ENCODE measurements around the gene RENBP. TPM values are rescaled to one million over a fixed set of nuclear protein-coding genes. Genes with fewer than 3 reads are reported as not detected.

The RENBP gene
- polyA plus RNA-seq, 1 of the 3 experiments (the other 2 are of a cell fraction) = 0.90 TPM

GRCh38 chrX:153989973-153990655 is 45.7 kb upstream of the RENBP start:
- Histone ChIP-seq H4K20me1 (ENCODE audit: insufficient read depth) (peaks cover 3% of the 10 kb centered on the region; the same call in 1 of the 2 replicates), H3K4me3 (ENCODE audit: low read depth in 2 of 2, low read length in 1 of 2) (no peak overlapping the region), H3K79me2 (ENCODE audit: insufficient read depth) (no peaks in the 10 kb centered on the region), H3K36me3 (replicated peaks in 1 of 2; ENCODE audit: control insufficient read depth in 1 of 2, insufficient read depth in 2 of 2, low read length in 1 of 2) (no peaks in the 10 kb centered on the region), H3F3A (replicated peaks; ENCODE audit: insufficient read depth) (no peaks in the 10 kb centered on the region), H3K9me2 (no peaks in the 10 kb centered on the region), H3K27ac (ENCODE audit: low read depth in 2 of 2, low read length in 1 of 2) (no peak overlapping the region), H3K4me1 (ENCODE audit: control insufficient read depth in 1 of 2, insufficient read depth in 2 of 2, low read depth in 1 of 2, low read length in 1 of 2) (peaks cover 0 to 3% of the 10 kb centered on the region in 2 experiments; a peak in 1 of 4 replicates), H3K27me3 (ENCODE audit: insufficient read depth) (peaks cover 11% of the 10 kb centered on the region), H3K9ac (no peak overlapping the region), H2AFZ (ENCODE audit: low read depth) (no peak overlapping the region), H3K9me3 (no peaks in the 10 kb centered on the region), H3K4me2 (no peak overlapping the region)
- no peak for DNase-seq
- no peak for TF ChIP-seq IRF3 (IDR thresholded peaks at IDR 0.05; ENCODE audit: low read depth, low read length)
- no peak for TF ChIP-seq POLR2AphosphoS5 (IDR thresholded peaks at IDR 0.05; ENCODE audit: low read depth, low read length)
- no peak for TF ChIP-seq RFX5 (IDR thresholded peaks at IDR 0.05; ENCODE audit: low read length)
- TF ChIP-seq ZBTB33 (IDR thresholded peaks at IDR 0.05; ENCODE audit: borderline replicate concordance, low read depth) = no peak
- no peak for TF ChIP-seq FOXJ3 (CRISPR knock-in tag; IDR thresholded peaks at IDR 0.05)
- TF ChIP-seq RAD21 (IDR thresholded peaks at IDR 0.05; ENCODE audit: low read length) = no peak
- CTCF ChIA-PET = interaction anchor here (0.9 to 2.0 kb wide), 2 partner anchors 23 to 43 kb away, joined by 3 to 10 read pairs; no protein-coding TSS in a partner anchor
- WGBS (ENCODE audit: low lambda C conversion rate) = 86% methylated on average over 14 of the region's 14 CpGs
- POLR2A ChIA-PET = no interaction called here

- Histone ChIP-seq H3K36me3 (replicated peaks in 1 of 2; ENCODE audit: control insufficient read depth in 1 of 2, insufficient read depth in 2 of 2, low read length in 1 of 2) (no peaks in the 10 kb centered on the region), H3K27ac (ENCODE audit: low read depth in 2 of 2, low read length in 1 of 2) (no peak overlapping the region), H3K4me2 (no peak overlapping the region), H3K4me1 (ENCODE audit: control insufficient read depth in 1 of 2, insufficient read depth in 2 of 2, low read depth in 1 of 2, low read length in 1 of 2) (peaks cover 0 to 3% of the 10 kb centered on the region in 2 experiments; a peak in 1 of 4 replicates), H3K9me2 (no peaks in the 10 kb centered on the region), H3K9me3 (no peaks in the 10 kb centered on the region), H3K79me2 (ENCODE audit: insufficient read depth) (no peaks in the 10 kb centered on the region), H2AFZ (ENCODE audit: low read depth) (no peak overlapping the region), H3F3A (replicated peaks; ENCODE audit: insufficient read depth) (no peaks in the 10 kb centered on the region), H3K27me3 (ENCODE audit: insufficient read depth) (peaks cover 11% of the 10 kb centered on the region), H4K20me1 (ENCODE audit: insufficient read depth) (peaks cover 3% of the 10 kb centered on the region; the same call in 1 of the 2 replicates), H3K4me3 (ENCODE audit: low read depth in 2 of 2, low read length in 1 of 2) (no peak overlapping the region), H3K9ac (no peak overlapping the region)
- TF ChIP-seq FOXM1 (IDR thresholded peaks at IDR 0.05; ENCODE audit: low read depth) = no peak
- no peak for TF ChIP-seq TEAD4 (IDR thresholded peaks at IDR 0.05; ENCODE audit: borderline replicate concordance, insufficient read depth)
- no peak for TF ChIP-seq ZBTB33 (IDR thresholded peaks at IDR 0.05; ENCODE audit: borderline replicate concordance, low read depth)
- POLR2A ChIA-PET = interaction anchor here (0.6 kb wide), 1 partner anchor 188 kb away, joined by 3 read pairs; no protein-coding TSS in a partner anchor
- 58% methylated on average over 10 of the region's 12 CpGs for WGBS (ENCODE audit: low lambda C conversion rate)
- DNase-seq = no peak
- CTCF ChIA-PET = no interaction called here
Measured at GRCh38 chrX:153988493-153988892, 44.0 kb upstream of the RENBP start.

All from SK-N-SH (cell line).